ENCODE measurements around the gene APC2.

Gene APC2

GRCh38 chr19:1482361-1483130 lies 32.6 kb downstream of the APC2 start:
- DNase-seq = no peak

DNA sequence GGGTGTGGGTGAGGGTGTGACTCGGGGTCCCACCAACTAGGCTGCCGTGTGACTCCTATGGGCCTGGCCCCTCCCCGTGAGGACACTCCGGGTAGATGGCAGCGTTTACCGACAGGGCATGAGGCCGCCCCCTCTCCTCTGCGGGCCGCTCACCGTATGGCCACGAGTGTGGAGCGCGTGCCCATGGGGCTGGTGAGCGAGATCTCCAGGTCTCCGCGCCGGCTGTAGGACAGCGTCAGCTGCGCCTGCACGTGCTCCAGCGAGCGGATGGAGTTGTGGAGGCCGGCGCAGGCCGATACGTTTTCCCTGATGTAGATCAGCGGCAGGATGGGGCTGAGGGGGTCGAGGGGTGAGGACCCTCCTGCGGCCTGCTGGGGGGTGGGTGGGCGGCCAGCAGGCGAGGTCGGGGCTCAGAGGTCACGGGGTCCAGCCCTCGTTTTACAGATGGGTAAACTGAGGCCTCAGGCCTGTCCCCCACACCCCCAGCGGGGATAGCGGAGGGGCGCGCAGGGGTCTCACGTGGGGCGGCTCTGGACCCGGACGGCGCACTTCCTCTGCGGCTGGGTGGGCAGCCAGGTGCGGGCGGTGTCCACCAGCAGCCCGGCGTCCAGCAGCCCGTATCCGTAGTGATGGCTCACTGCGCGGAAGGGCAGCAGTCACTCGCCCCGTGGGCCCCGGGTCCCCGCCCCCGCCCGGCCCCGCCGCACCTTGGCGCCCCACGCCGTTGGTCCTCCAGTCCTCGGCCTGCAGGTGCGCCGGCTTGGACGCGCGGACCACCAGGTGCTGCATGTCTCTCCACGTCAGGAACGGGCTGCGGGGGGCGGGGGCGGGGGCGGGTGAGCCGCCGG lies 33.4 kb downstream of the APC2 start:
- no peak for DNase-seq

GRCh38 chr19:1483979-1484428 lies 34.1 kb downstream of the APC2 start:
- no peak for DNase-seq

- DNase-seq = no peak
These were observed 37.0 kb downstream of the APC2 start for GRCh38 chr19:1486720-1487575.

- no peak for DNase-seq
These were observed 37.8 kb downstream of the APC2 start for GRCh38 chr19:1487576-1488281.

GRCh38 chr19:1488282-1488601 lies 38.3 kb downstream of the APC2 start:
- DNase-seq = no peak

GRCh38 chr19:1489463-1490310 lies 39.8 kb downstream of the APC2 start:
- no peak for DNase-seq

- DNase-seq = peak; percentile 97 to 98
These were observed 40.6 kb downstream of the APC2 start, which contains the start of gene PCSK4 for GRCh38 chr19:1490311-1491113. PCSK4 (minus strand) TSS chr19:1490350; CDS start chr19:1490346, 4 bp downstream.

DNA sequence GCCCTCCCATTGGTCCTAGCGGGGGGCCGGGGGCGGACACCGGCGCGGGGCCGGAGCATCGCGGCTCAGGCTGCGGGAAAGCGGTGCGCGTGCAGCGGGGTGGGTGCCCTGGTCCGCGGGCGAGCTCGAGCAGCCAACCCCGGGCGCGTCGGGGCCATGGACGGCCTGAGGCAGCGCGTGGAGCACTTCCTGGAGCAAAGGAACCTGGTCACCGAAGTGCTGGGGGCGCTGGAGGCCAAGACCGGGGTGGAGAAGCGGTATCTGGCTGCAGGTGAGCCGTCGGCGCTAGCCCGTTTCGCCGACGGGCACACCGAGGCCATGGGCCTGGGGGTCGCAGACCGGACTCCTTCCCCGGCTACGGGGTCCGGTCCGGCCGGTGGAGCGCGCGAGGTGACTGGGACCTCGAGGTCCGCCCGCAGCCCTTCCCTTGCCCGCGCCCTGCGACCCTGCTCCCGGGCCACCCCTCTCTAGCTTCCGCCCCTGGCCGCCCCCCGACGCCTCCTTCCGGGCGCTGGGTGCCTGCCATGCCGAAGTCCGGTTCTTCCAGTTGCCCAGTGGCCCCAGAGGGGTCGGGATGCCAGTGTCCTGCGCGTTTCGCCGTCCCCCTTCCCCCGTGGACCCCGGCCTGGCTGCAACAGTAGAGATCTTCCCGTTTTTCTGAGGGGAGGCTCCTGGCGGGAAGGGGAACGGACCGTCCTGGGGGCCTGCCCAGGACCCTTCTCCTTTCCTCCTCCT lies 41.4 kb downstream of the APC2 start, which contains the start of gene REEP6:
REEP6 (plus strand) TSS at position 68 of the 735 bp plus-strand sequence; CDS start at position 157, 89 bp downstream.
- no peak for DNase-seq

DNA sequence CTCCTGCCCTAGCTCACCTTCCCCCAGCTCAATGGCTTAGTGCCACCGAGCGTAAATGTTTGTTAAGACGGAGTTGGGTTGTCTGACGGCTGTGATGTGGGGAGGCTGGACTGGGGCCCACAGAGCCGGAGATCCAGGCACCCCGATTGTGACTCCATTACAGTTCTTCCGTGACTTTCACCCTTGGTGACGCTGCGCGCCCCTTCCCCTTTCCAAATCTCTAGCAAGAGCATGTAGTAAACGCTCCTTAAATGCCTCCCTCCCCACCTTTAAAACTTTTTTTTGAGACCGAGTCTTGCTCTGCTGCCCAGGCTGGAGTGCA lies 41.9 kb downstream of the APC2 start:
- no peak for DNase-seq

GRCh38 chr19:1492474-1493006 lies 42.6 kb downstream of the APC2 start:
- no peak for DNase-seq

- no peak for DNase-seq
These were observed 44.3 kb downstream of the APC2 start for GRCh38 chr19:1494115-1494815.

DNA sequence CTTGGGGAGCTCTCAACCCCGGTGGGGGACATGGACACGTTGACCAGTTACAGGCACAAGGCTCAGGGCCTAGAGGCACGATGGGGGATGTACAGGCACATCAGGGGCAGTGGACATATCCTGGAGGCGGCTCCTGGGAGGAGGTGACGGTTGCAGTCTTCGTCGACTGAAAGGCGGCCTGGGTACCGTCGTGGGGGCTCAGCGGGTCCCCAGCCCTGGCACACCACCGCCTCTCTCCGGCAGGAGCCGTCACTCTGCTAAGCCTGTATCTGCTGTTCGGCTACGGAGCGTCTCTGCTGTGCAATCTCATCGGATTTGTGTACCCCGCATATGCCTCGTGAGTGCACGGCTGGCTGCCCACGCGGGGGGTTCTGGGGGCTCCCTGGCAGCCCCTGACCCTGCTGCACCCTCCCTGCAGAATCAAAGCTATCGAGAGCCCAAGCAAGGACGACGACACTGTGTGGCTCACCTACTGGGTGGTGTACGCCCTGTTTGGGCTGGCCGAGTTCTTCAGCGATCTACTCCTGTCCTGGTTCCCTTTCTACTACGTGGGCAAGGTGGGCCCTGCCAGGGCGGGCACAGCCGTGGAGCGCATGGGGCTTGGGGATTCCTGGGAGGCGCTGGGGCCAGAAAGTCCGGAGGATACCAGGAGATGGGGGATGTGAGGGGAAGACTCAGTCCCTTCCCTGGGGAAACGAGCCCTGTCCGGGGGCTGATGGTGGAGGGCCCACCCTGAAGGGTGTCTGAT lies 45.3 kb downstream of the APC2 start:
- no peak for DNase-seq

DNA sequence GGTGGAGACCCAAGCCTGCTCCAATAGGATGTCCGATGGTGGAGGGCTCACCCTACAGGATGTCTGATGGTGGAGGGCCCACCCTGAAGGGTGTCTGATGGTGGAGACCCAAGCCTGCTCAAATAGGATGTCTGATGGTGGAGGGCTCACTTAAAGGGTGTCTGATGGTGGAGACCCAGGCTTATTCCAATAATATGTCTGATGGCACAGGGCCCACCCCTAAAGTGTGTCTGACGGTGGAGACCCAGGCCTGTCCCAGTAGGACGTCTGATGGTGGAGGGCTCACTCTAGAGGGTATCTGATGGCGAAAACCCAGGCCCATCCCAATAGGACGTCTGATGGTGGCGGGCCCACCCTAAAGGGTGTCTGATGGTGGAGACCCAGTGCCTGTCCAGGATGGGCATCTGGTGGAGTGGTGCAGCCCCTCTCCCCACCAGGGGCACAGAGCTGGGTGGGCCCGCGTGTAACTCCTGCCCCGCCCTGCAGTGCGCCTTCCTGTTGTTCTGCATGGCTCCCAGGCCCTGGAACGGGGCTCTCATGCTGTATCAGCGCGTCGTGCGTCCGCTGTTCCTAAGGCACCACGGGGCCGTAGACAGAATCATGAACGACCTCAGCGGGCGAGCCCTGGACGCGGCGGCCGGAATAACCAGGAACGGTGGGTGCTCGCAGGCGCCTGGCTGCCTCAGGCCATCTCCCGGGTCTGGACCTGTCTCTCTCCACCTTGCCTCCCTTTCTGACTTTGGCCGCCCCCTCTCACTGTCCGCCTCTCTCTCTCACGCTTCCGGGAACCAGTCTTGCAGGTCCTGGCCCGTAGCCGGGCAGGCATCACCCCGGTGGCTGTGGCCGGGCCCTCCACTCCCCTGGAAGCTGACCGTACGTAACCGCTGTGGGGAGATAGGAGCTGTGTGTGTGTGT lies 46.1 kb downstream of the APC2 start:
- no peak for DNase-seq

DNA sequence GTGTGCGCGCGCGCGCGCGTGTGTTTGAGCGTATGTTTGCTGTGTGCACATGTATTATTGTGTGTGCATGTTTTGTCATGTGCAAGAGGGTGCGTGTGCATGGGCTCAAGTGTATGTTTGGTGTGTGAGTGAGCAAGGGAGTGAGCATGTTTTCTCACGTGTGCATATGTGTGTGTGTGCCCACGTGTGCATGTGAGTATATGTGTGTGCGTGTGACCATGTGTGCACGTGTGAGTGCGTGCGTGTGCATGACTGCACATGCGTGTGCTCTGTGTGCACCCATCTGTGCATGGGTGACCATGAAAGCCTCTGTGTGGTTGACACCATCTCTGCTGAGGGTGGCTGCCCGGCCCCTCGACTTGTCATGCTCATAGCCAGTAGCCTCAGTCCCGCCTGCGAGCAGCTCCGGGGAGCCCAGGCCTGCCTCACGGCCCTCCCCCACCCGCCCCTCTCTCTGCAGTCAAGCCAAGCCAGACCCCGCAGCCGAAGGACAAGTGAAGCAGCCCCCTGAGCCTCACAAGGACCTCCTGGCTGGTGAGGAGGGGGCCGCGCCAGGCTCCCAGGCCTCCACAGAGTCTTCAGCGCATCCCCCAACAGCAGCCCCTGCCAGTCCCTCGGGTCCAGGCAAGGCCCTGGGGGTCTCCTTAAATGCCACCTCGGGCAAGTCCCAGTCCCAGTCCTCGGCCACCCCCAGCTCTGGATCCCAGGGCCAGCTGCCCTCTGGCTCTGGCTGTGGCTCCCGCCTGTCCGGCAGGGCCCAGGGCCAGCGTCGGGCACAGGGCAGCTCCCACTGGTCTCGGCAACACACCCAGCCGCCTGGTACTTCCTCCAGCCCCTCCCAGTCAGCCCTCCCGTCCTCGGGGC lies 47.0 kb downstream of the APC2 start:
- DNase-seq = no peak

All from activated CD4-positive, alpha-beta T cell treated with anti-CD3 and anti-CD28 coated beads, Interleukin-2, amount 50 U/mL, for 4 hours (primary cell).